PC-3 (cell line): ENCODE results near the gene PGAM2. TPM values are rescaled to one million over a fixed set of nuclear protein-coding genes. Genes with fewer than 3 reads are reported as not detected.
"Not testable (repeated sequence)": the region's sequence is repeated elsewhere in the genome, so short reads cannot be mapped to it uniquely, and the experiment has no call there.

Experiments
- ATAC-seq: fragments of 200-7000 bp; cut with Tn5 transposase; 2 replicates; pipeline ENCODE4 v1.9.1; 2020; ENCODE audit warnings: mild to moderate bottlenecking, moderate library complexity
- BruUV-seq: library from RNA; stranded (reverse); fragments of 400-500 nt; replicated peaks from 2 replicates; lab custom pipeline; 2021; lab: Mats Ljungman, UMichigan
- CTCF ChIA-PET: fragments of 300-600 bp; sonication (Branson Sonifier 250); formaldehyde crosslinking; loops from one replicate; lab custom pipeline; 2022; ENCODE audit warnings: antibody characterized with exemption; lab: Charles Lee
- POLR2A ChIA-PET: fragments of 300-600 bp; sonication (Branson Sonifier 250); formaldehyde crosslinking; loops from one replicate; lab custom pipeline; 2022; ENCODE audit warnings: antibody characterized with exemption; ENCODE audit not compliant: unreplicated experiment; lab: Charles Lee
- DNase-seq: peaks from one replicate; pipeline ENCODE4 v3.0.0-alpha.2; 2015
- H2AFZ ChIP-seq: fragments of 300-600 bp; sonication (generic); 2 replicates; pipeline ENCODE4 v1.6.0; 2016; ENCODE audit warnings: antibody characterized with exemption, low read length
- H3F3A ChIP-seq: fragments of 300-600 bp; sonication (generic); one replicate; pipeline ENCODE4 v1.6.0; 2017; ENCODE audit warnings: antibody characterized with exemption, low read length, control low read depth, mild to moderate bottlenecking; ENCODE audit not compliant: unreplicated experiment
- H3K27ac ChIP-seq: fragments of 300-600 bp; sonication (generic); 2 replicates; pipeline ENCODE4 v1.5.1; 2016; ENCODE audit warnings: mild to moderate bottlenecking, low read length
- H3K27me3 ChIP-seq: fragments of 300-600 bp; sonication (generic); 2 replicates; pipeline ENCODE4 v1.6.1; 2016; ENCODE audit warnings: low read length, mixed read lengths
- H3K36me3 ChIP-seq: fragments of 300-600 bp; sonication (generic); 2 replicates; pipeline ENCODE4 v1.6.1; 2016; ENCODE audit warnings: low read depth, mixed run types, low read length, mixed read lengths
- H3K4me1 ChIP-seq: fragments of 300-600 bp; sonication (generic); 2 replicates; pipeline ENCODE4 v1.5.1; 2016; ENCODE audit warnings: low read length; ENCODE audit not compliant: insufficient read depth
- H3K4me2 ChIP-seq: fragments of 300-600 bp; sonication (generic); 2 replicates; pipeline ENCODE4 v1.6.0; 2016; ENCODE audit warnings: low read length
- H3K4me3 ChIP-seq: fragments of 300-600 bp; sonication (generic); 2 replicates; pipeline ENCODE4 v1.5.1; 2016; ENCODE audit warnings: mild to moderate bottlenecking, low read length, mixed read lengths
- H3K79me2 ChIP-seq: fragments of 300-600 bp; sonication (generic); 2 replicates; pipeline ENCODE4 v1.6.1; 2017; ENCODE audit warnings: low read length, mixed read lengths
- H3K9ac ChIP-seq: fragments of 300-600 bp; sonication (generic); 2 replicates; pipeline ENCODE4 v1.6.0; 2016; ENCODE audit warnings: mild to moderate bottlenecking, low read length
- H3K9me2 ChIP-seq: fragments of 300-600 bp; sonication (generic); replicated peaks from 2 replicates; pipeline ENCODE4 v1.6.1; 2016; ENCODE audit warnings: mixed run types, low read length, mixed read lengths
- H3K9me3 ChIP-seq: fragments of 300-600 bp; sonication (generic); 2 replicates; pipeline ENCODE4 v1.6.1; 2016; ENCODE audit warnings: low read length, mixed read lengths
- H4K20me1 ChIP-seq: fragments of 300-600 bp; sonication (generic); 2 replicates; pipeline ENCODE4 v1.6.1; 2016; ENCODE audit warnings: low read length, mixed read lengths
- intact Hi-C: fragments of 100-400 bp; cut with micrococcal nuclease; formaldehyde crosslinking; loops from 2 replicates; pipeline ENCODE4 v1.9.0; 2023
- total RNA-seq: library from RNA; depleted of rRNA; stranded (reverse); fragments of >200 nt; gene quantifications from 2 replicates; pipeline ENCODE4 v1.2.3, GENCODE V29; 2014

Gene PGAM2
- total RNA-seq, 1 experiment from 2014 or later = 0.95 TPM

GRCh38 chr7:44039800-44040492, 25.4 kb downstream of the PGAM2 start:
- H3K27ac ChIP-seq, H3K9ac ChIP-seq, intact Hi-C loops, H2AFZ ChIP-seq, H3K4me1 ChIP-seq, H3K4me3 ChIP-seq, CTCF ChIA-PET, H3K36me3 ChIP-seq, H3K4me2 ChIP-seq, DNase-seq, ATAC-seq, H3K27me3 ChIP-seq, H3K9me3 ChIP-seq, POLR2A ChIA-PET, H3K79me2 ChIP-seq, H3K9me2 ChIP-seq, H4K20me1 ChIP-seq, H3F3A ChIP-seq: not testable (repeated sequence)
- BruUV-seq = TSS peak; percentile 32

- peak overlapping the region; percentile 49; the same call in 1 of the 2 replicates for H3K4me3 ChIP-seq
- BruUV-seq, H3F3A ChIP-seq, H3K36me3 ChIP-seq, H3K27ac ChIP-seq, H4K20me1 ChIP-seq, H3K79me2 ChIP-seq, H3K9ac ChIP-seq, CTCF ChIA-PET, H3K4me1 ChIP-seq, H3K9me3 ChIP-seq, H3K27me3 ChIP-seq, intact Hi-C loops, H3K9me2 ChIP-seq: not testable (repeated sequence)
- peak; percentile 80 for DNase-seq
- H2AFZ ChIP-seq = 0 out of 2 replicates have a peak overlapping the region, but pooled peaks have one; percentile 53
- POLR2A ChIA-PET = interaction anchor here (0.6 kb wide), 1 partner anchor 151 kb away, joined by 3 read pairs; no protein-coding TSS in a partner anchor
- ATAC-seq = peak; percentile 81
- peak overlapping the region; percentile 78 for H3K4me2 ChIP-seq
These were observed 26.3 kb downstream of the PGAM2 start for GRCh38 chr7:44038961-44039558.

GRCh38 chr7:44038553-44038952, 26.8 kb downstream of the PGAM2 start:
- H3K9ac ChIP-seq, BruUV-seq, H3K4me2 ChIP-seq, H3K79me2 ChIP-seq, H4K20me1 ChIP-seq, intact Hi-C loops, H3K4me3 ChIP-seq, H3K27me3 ChIP-seq, H3K9me2 ChIP-seq, DNase-seq, H3K36me3 ChIP-seq, H3K27ac ChIP-seq, H2AFZ ChIP-seq, H3F3A ChIP-seq, H3K9me3 ChIP-seq, ATAC-seq, CTCF ChIA-PET, H3K4me1 ChIP-seq: not testable (repeated sequence)
- POLR2A ChIA-PET = interaction anchor here (0.6 kb wide), 1 partner anchor 152 kb away, joined by 3 read pairs; no protein-coding TSS in a partner anchor

GRCh38 chr7:44037951-44038350, 27.4 kb downstream of the PGAM2 start:
- H3K27ac ChIP-seq, BruUV-seq, POLR2A ChIA-PET, H3F3A ChIP-seq, H3K4me1 ChIP-seq, H3K9ac ChIP-seq, H3K9me3 ChIP-seq, H3K4me3 ChIP-seq, ATAC-seq, H3K27me3 ChIP-seq, H3K79me2 ChIP-seq, H3K9me2 ChIP-seq, H4K20me1 ChIP-seq, H3K36me3 ChIP-seq, H3K4me2 ChIP-seq, CTCF ChIA-PET, DNase-seq, intact Hi-C loops, H2AFZ ChIP-seq: not testable (repeated sequence)

- H3K9ac ChIP-seq, H4K20me1 ChIP-seq, BruUV-seq, H3K9me2 ChIP-seq, POLR2A ChIA-PET, H3K4me1 ChIP-seq, H3K4me2 ChIP-seq, H3K4me3 ChIP-seq, H3K36me3 ChIP-seq, H3F3A ChIP-seq, CTCF ChIA-PET, H3K27me3 ChIP-seq, intact Hi-C loops, H3K27ac ChIP-seq, H2AFZ ChIP-seq, H3K79me2 ChIP-seq, H3K9me3 ChIP-seq: not testable (repeated sequence)
- DNase-seq (peak; percentile 69), ATAC-seq (peak; percentile 75)
These were observed 29.0 kb downstream of the PGAM2 start for GRCh38 chr7:44036364-44036763.

GRCh38 chr7:44033971-44034844, 31.2 kb downstream of the PGAM2 start:
- H3K27ac ChIP-seq, H3K9me3 ChIP-seq, intact Hi-C loops, H3K79me2 ChIP-seq, H2AFZ ChIP-seq, H3K36me3 ChIP-seq, ATAC-seq, POLR2A ChIA-PET, H3K27me3 ChIP-seq, H3K9ac ChIP-seq, H3K9me2 ChIP-seq, H3K4me1 ChIP-seq, H3F3A ChIP-seq, H3K4me2 ChIP-seq, DNase-seq, H3K4me3 ChIP-seq, CTCF ChIA-PET, BruUV-seq, H4K20me1 ChIP-seq: not testable (repeated sequence)
